GM19328 (cell line): ENCODE measurements around the gene VIP.

ENCODE experiments used
- ATAC-seq: cut with Tn5 transposase; IDR thresholded peaks from one replicate; pipeline ENCODE4 v1.9.1; 2021; ENCODE audit warnings: mild to moderate bottlenecking, moderate library complexity; ENCODE audit not compliant: unreplicated experiment

The VIP gene

GRCh38 chr6:152776833-152777232 lies 26.2 kb downstream of the VIP start:
- ATAC-seq, result no peak

GRCh38 chr6:152783217-152783878 lies 32.8 kb downstream of the VIP start:
- no peak for ATAC-seq

DNA sequence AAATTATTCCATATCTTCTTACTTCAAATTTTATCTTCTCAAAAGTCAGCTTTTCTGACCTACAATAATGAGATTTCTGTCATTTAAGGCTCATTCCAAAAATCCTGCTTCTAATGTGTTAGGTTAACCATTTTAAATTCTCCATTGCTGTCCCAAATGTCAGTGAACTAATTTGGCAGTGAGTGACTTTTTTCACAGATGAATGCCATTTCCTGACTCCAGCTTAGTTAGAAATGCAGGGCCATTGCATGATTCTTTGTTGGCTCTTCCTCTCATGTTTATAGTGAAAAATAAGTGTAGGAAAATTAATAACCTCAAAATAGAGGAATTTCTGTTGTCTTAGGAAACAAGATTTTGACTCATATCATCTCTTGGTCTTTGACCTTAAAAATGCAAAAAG lies 44.1 kb downstream of the VIP start:
- ATAC-seq, result no peak

- no peak for ATAC-seq
These were observed 53.6 kb downstream of the VIP start for GRCh38 chr6:152804150-152804549.
